Measurements from ENCODE around the gene ABHD8. TPM values are rescaled to one million over a fixed set of nuclear protein-coding genes. Genes with fewer than 3 reads are reported as not detected.

ABHD8 gene
- total and polyA plus RNA-seq, 2 of the 4 experiments (the other 2 are of a cell fraction), result 3.9 to 10.2 TPM

DNA sequence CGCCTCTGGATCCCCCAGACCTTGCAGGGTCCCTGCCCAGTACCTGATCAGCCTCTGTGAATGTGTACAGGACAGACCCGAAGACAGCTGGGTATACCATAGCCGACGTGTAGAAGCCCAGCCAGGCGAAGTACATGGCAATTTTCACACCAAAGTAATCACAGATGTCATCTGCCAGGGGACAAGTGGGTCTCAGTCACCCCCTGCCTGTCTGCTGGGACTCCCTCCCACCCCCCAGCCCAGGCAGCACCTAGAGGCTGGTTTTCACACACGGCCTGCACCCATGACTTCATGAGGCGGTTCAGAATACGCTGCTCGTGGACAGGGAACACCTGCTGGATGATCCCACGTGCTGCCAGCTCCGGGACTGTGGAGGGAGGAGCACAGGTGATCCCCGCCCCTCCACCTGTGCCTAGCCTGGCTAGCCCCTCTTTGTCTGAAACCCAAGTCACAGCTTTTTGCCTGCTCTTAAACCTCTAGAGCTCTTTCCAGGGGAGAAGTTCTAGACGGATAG lies 27.9 kb upstream of the ABHD8 start:
- no peak overlapping the region for H3K56ac ChIP-seq (ENCODE audit: extremely low read depth, insufficient read depth, low read length)
- dilution Hi-C loops (cut with HindIII; ENCODE audit: low sequenced_read_pairs, unreplicated experiment) (no loop called here), in situ Hi-C loops (cut with MboI; ENCODE audit: low sequenced_read_pairs) (no loop called here), intact Hi-C loops (cut with micrococcal nuclease) (no loop called here)
- no peak overlapping the region for H3K14ac ChIP-seq (replicated peaks; ENCODE audit: low read depth, low read length)
- POLR2A ChIA-PET (ENCODE audit: unreplicated experiment), result no interaction called here
- no peaks in the 10 kb centered on the region for H3K27me3 ChIP-seq (ENCODE audit: control insufficient read depth, insufficient read depth, low read length)
- no peak overlapping the region for H2AK9ac ChIP-seq (replicated peaks; ENCODE audit: low read depth, low read length, poor library complexity)
- no peak overlapping the region for H3K4me2 ChIP-seq (ENCODE audit: low read depth, low read length)
- TF ChIP-seq MXI1 (IDR thresholded peaks at IDR 0.05; ENCODE audit: borderline replicate concordance, low read depth, low read length), result no peak
- TF ChIP-seq POLR2A (IDR thresholded peaks at IDR 0.05; ENCODE audit: low read depth, low read length), result no peak
- TF ChIP-seq, protein P1, sequence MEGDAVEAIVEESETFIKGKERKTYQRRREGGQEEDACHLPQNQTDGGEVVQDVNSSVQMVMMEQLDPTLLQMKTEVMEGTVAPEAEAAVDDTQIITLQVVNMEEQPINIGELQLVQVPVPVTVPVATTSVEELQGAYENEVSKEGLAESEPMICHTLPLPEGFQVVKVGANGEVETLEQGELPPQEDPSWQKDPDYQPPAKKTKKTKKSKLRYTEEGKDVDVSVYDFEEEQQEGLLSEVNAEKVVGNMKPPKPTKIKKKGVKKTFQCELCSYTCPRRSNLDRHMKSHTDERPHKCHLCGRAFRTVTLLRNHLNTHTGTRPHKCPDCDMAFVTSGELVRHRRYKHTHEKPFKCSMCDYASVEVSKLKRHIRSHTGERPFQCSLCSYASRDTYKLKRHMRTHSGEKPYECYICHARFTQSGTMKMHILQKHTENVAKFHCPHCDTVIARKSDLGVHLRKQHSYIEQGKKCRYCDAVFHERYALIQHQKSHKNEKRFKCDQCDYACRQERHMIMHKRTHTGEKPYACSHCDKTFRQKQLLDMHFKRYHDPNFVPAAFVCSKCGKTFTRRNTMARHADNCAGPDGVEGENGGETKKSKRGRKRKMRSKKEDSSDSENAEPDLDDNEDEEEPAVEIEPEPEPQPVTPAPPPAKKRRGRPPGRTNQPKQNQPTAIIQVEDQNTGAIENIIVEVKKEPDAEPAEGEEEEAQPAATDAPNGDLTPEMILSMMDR (conservative IDR thresholded peaks at IDR 0.05; ENCODE audit: low read depth, low read length), result no peak
- no peak for TF ChIP-seq MAFK (IDR thresholded peaks at IDR 0.05; ENCODE audit: low read depth, low read length)
- TF ChIP-seq, protein P2, sequence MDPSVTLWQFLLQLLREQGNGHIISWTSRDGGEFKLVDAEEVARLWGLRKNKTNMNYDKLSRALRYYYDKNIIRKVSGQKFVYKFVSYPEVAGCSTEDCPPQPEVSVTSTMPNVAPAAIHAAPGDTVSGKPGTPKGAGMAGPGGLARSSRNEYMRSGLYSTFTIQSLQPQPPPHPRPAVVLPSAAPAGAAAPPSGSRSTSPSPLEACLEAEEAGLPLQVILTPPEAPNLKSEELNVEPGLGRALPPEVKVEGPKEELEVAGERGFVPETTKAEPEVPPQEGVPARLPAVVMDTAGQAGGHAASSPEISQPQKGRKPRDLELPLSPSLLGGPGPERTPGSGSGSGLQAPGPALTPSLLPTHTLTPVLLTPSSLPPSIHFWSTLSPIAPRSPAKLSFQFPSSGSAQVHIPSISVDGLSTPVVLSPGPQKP (IDR thresholded peaks at IDR 0.05; ENCODE audit: borderline replicate concordance, low read depth, low read length), result no peak
- no peak for TF ChIP-seq CEBPB (IDR thresholded peaks at IDR 0.05; ENCODE audit: low read depth, low read length)
- no peak overlapping the region for H2BK120ac ChIP-seq (ENCODE audit: low read depth, low read length)
- 73% methylated on average over 8 of the region's 13 CpGs; no CpG with 5 or more reads in 1 of the 2 experiments for WGBS, 2 experiments (ENCODE audit: extremely low coverage in 2 of 2, insufficient read length in 1 of 2)
- DNase-seq, result no peak
- no peak overlapping the region for H4K91ac ChIP-seq (ENCODE audit: insufficient read depth, low read depth, low read length)
- no peak overlapping the region for H4K5ac ChIP-seq (ENCODE audit: low read depth, low read length)
- BruUV-seq (replicated peaks), result no TSS peak
- H3K36me3 ChIP-seq (ENCODE audit: control insufficient read depth, insufficient read depth, low read length), result peaks cover 6% of the 10 kb centered on the region; the same call in 1 of the 2 replicates
- H4K20me1 ChIP-seq (ENCODE audit: insufficient read depth, low read length), result no peaks in the 10 kb centered on the region
- no peak overlapping the region for H3K27ac ChIP-seq (ENCODE audit: insufficient read depth, low read length)
- no peak overlapping the region for H4K8ac ChIP-seq (ENCODE audit: low read depth in 2 of 2, low read length in 2 of 2)
- no peak overlapping the region for H2AFZ ChIP-seq (replicated peaks; ENCODE audit: low read length, poor library complexity)
- H3K9me3 ChIP-seq (ENCODE audit: control insufficient read depth, insufficient read depth, low read length), result no peaks in the 10 kb centered on the region
- H3K23ac ChIP-seq (ENCODE audit: low read depth, low read length), result no peak overlapping the region
- no peak overlapping the region for H3K18ac ChIP-seq (ENCODE audit: low read depth, low read length)
- H3K4me1 ChIP-seq (ENCODE audit: control insufficient read depth, insufficient read depth, low read length), result 0 out of 2 replicates have a peak, but pooled peaks cover 4% of the 10 kb centered on the region
- no peak overlapping the region for H3K9ac ChIP-seq (ENCODE audit: low read depth, low read length)
- H2BK15ac ChIP-seq (ENCODE audit: low read depth, low read length), result no peak overlapping the region
- ATAC-seq (ENCODE audit: low read depth), result no peak
- no peak overlapping the region for H2BK20ac ChIP-seq (ENCODE audit: low read depth, low read length)
- H3K4me3 ChIP-seq (ENCODE audit: insufficient read depth, low read depth, low read length), result no peak overlapping the region
- no peak overlapping the region for H3K4ac ChIP-seq (ENCODE audit: low read depth, low read length)
- H2BK5ac ChIP-seq (ENCODE audit: low read depth, low read length, poor library complexity, severe bottlenecking), result no peak overlapping the region
- no peak overlapping the region for H2AK5ac ChIP-seq (ENCODE audit: low read depth, low read length)
- CTCF ChIA-PET, result no interaction called here
- peaks cover 5% of the 10 kb centered on the region for H3K9me1 ChIP-seq (ENCODE audit: insufficient read depth, low read length)
- peaks cover 0 to 29% of the 10 kb centered on the region in 2 experiments; a peak in 2 of 4 replicates for H3K79me1 ChIP-seq (ENCODE audit: low read depth in 1 of 2, low read length in 2 of 2)

Data from IMR-90 (cell line).